ENCODE measurements around the gene FBXW11. TPM values are rescaled to one million over a fixed set of nuclear protein-coding genes. Genes with fewer than 3 reads are reported as not detected.
A peak's percentile ranks its signal among the peaks of the same experiment; 100 is the strongest.

The FBXW11 gene
- total and polyA plus RNA-seq, 2 of the 13 experiments (the other 11 are each of a cell fraction or from before 2014, with no cell fraction given), result 31.7 to 53.6 TPM

DNA sequence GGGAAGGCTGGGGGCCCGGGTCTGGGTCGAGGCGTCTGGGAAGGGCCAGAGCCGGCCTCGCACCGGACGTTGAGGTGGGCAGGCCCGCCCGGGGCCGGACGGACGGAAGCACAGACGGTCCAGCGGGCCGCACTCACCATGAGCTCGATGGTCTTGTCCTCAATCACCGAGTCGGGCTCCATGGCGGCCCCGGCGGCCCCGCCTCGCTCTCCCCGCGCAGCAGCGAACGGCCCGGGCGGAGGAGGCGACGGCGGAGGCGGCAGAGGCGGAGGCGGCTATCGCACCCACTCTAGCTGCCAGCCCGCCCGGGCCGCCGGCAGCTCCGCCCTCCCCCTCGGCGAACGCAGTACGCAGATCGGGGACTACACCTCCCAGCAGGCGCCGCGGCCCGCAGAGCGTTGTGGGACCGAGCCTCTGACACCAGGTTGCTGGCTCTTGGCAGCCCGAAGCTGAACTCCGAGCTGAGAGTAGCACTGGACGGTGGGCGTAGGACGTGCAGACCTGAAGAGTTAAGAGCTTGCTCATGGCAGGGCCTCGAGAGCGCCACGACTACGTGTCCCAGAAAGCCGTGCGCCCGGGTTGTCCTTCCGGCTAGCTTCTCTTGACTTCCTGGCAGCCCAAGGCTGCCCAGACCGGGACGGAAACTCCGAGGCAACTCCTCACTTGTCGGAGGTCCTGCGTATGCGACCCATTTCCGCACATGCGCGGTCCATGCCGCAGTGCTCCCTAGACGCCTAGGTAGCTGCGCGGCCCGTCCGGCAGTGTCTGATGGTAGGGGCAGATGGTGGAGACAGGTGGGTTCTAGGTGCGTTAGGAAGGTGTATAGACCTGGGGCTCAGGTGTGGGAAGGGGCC lies at the start of gene FBXW11 (continued):
- TF ChIP-seq, protein P1, sequence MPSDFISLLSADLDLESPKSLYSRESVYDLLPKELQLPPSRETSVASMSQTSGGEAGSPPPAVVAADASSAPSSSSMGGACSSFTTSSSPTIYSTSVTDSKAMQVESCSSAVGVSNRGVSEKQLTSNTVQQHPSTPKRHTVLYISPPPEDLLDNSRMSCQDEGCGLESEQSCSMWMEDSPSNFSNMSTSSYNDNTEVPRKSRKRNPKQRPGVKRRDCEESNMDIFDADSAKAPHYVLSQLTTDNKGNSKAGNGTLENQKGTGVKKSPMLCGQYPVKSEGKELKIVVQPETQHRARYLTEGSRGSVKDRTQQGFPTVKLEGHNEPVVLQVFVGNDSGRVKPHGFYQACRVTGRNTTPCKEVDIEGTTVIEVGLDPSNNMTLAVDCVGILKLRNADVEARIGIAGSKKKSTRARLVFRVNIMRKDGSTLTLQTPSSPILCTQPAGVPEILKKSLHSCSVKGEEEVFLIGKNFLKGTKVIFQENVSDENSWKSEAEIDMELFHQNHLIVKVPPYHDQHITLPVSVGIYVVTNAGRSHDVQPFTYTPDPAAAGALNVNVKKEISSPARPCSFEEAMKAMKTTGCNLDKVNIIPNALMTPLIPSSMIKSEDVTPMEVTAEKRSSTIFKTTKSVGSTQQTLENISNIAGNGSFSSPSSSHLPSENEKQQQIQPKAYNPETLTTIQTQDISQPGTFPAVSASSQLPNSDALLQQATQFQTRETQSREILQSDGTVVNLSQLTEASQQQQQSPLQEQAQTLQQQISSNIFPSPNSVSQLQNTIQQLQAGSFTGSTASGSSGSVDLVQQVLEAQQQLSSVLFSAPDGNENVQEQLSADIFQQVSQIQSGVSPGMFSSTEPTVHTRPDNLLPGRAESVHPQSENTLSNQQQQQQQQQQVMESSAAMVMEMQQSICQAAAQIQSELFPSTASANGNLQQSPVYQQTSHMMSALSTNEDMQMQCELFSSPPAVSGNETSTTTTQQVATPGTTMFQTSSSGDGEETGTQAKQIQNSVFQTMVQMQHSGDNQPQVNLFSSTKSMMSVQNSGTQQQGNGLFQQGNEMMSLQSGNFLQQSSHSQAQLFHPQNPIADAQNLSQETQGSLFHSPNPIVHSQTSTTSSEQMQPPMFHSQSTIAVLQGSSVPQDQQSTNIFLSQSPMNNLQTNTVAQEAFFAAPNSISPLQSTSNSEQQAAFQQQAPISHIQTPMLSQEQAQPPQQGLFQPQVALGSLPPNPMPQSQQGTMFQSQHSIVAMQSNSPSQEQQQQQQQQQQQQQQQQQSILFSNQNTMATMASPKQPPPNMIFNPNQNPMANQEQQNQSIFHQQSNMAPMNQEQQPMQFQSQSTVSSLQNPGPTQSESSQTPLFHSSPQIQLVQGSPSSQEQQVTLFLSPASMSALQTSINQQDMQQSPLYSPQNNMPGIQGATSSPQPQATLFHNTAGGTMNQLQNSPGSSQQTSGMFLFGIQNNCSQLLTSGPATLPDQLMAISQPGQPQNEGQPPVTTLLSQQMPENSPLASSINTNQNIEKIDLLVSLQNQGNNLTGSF (CRISPR knock-in tag; IDR thresholded peaks at IDR 0.05), result no peak; the same call in 1 of the 2 replicates
- no peak; the same call in 1 of the 2 replicates for TF ChIP-seq SRY (CRISPR knock-in tag; IDR thresholded peaks at IDR 0.05)
- TF ChIP-seq, protein P2, sequence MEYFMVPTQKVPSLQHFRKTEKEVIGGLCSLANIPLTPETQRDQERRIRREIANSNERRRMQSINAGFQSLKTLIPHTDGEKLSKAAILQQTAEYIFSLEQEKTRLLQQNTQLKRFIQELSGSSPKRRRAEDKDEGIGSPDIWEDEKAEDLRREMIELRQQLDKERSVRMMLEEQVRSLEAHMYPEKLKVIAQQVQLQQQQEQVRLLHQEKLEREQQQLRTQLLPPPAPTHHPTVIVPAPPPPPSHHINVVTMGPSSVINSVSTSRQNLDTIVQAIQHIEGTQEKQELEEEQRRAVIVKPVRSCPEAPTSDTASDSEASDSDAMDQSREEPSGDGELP (IDR thresholded peaks at IDR 0.05; ENCODE audit: borderline replicate concordance, low read depth), result no peak
- TF ChIP-seq HNF4G (IDR thresholded peaks at IDR 0.05; ENCODE audit: borderline replicate concordance, low read depth, low read length), result no peak
- TF ChIP-seq HNF4G (CRISPR knock-in tag; IDR thresholded peaks at IDR 0.05; ENCODE audit: borderline replicate concordance, low read depth), result 0 out of 2 replicates have a peak, but pooled peaks have one; percentile 52
- no peak for TF ChIP-seq SIX4 (CRISPR knock-in tag; IDR thresholded peaks at IDR 0.05)
- no peak for TF ChIP-seq ZNF841 (CRISPR knock-in tag; IDR thresholded peaks at IDR 0.05; ENCODE audit: borderline replicate concordance)
- TF ChIP-seq, protein P3, sequence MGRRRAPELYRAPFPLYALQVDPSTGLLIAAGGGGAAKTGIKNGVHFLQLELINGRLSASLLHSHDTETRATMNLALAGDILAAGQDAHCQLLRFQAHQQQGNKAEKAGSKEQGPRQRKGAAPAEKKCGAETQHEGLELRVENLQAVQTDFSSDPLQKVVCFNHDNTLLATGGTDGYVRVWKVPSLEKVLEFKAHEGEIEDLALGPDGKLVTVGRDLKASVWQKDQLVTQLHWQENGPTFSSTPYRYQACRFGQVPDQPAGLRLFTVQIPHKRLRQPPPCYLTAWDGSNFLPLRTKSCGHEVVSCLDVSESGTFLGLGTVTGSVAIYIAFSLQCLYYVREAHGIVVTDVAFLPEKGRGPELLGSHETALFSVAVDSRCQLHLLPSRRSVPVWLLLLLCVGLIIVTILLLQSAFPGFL (CRISPR knock-in tag; IDR thresholded peaks at IDR 0.05), result no peak
- no peak for TF ChIP-seq TBL1XR1 (IDR thresholded peaks at IDR 0.05; ENCODE audit: borderline replicate concordance, low read length, partially characterized antibody)
- TF ChIP-seq ZNF75D (CRISPR knock-in tag; IDR thresholded peaks at IDR 0.05; ENCODE audit: borderline replicate concordance), result no peak
- TF ChIP-seq MEIS1 (CRISPR knock-in tag; IDR thresholded peaks at IDR 0.05; ENCODE audit: borderline replicate concordance), result peak; percentile 34; the same call in 1 of the 2 replicates
- no peak for TF ChIP-seq GZF1 (CRISPR knock-in tag; IDR thresholded peaks at IDR 0.05)
- no peak for TF ChIP-seq PCBP2 (optimal IDR thresholded peaks at IDR 0.05; ENCODE audit: low read depth, low read length, poor library complexity, severe bottlenecking)
- TF ChIP-seq ZSCAN21 (CRISPR knock-in tag; IDR thresholded peaks at IDR 0.05; ENCODE audit: borderline replicate concordance), result peak; percentile 70; the same call in 1 of the 2 replicates
- TF ChIP-seq BRD4 (CRISPR knock-in tag; IDR thresholded peaks at IDR 0.05), result no peak; the same call in 1 of the 2 replicates
- TF ChIP-seq ZBTB7B (CRISPR knock-in tag; IDR thresholded peaks at IDR 0.05), result no peak; the same call in 1 of the 2 replicates
- TF ChIP-seq HMGA1 (CRISPR knock-in tag; conservative IDR thresholded peaks at IDR 0.05), result no peak
- TF ChIP-seq CREB1 (IDR thresholded peaks at IDR 0.05), result peak; percentile 48; the same call in 1 of the 2 replicates
- TF ChIP-seq CREB1 (CRISPR knock-in tag; IDR thresholded peaks at IDR 0.05), result peak; percentile 74; the same call in 1 of the 2 replicates
- TF ChIP-seq ZNF30 (CRISPR knock-in tag; IDR thresholded peaks at IDR 0.05), result no peak
- TF ChIP-seq ZNF12 (CRISPR knock-in tag; IDR thresholded peaks at IDR 0.05), result no peak
- TF ChIP-seq ZNF562 (CRISPR knock-in tag; IDR thresholded peaks at IDR 0.05; ENCODE audit: borderline replicate concordance), result no peak
- no peak for TF ChIP-seq GTF2F1 (IDR thresholded peaks at IDR 0.05; ENCODE audit: low read length)
- no peak for TF ChIP-seq MAFG (CRISPR knock-in tag; IDR thresholded peaks at IDR 0.05)

All from HepG2 (cell line).